Measurements from ENCODE around the gene ODC1. TPM values are rescaled to one million over a fixed set of nuclear protein-coding genes. Genes with fewer than 3 reads are reported as not detected.

ODC1 gene
- polyA plus RNA-seq, 1 of the 3 experiments (the other 2 are of a cell fraction) = 253 TPM

DNA sequence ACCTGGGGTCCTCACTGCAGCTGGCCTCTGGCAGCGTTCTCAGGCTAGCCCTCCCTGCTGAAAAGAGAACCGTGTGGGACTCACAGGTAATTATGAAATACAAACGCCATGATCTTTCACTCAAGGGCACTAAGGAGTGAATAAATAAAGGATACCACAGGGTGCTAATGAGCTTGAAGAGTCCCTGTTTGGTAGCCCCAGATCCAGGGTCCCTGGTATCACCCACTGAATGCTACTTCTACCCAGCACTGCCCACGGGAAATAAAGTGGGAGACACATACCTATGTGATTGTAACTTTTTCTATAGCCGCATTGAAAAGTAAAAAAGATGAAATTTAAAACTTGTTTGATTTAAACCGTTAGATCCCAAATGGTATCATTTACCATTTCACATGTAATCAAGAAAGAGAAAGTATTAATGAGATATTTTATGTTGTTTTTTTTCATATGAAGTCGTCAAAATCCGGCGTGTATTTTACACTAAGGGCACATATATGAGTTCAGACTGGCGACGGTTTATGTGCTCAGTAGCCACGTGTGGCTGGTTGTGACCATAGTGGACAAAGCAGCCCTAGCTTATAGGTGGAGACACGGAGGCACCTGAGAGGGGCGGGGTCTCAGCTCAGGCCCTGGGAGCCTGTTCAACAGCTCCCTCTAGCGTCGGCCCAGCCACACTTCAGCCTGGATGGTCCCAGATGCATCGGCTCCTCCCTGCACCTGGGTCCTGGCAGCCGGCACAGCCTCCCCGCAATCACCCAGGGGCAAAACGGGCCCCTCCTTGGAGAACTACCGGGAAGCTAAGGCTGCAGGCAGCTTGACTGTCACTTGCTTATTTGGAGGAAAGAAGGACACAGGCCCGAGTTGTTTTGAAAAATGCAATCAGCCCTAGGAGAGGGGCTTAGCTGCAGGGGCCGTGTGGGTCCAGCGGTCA is 39.2 kb downstream of the ODC1 start:
- peaks cover 34 to 55% of the 10 kb centered on the region in 2 experiments for H3K4me1 ChIP-seq (ENCODE audit: control insufficient read depth in 1 of 2, insufficient read depth in 2 of 2, low read depth in 1 of 2, low read length in 1 of 2)
- 45% methylated on average over 23 of the region's 24 CpGs for WGBS (ENCODE audit: low lambda C conversion rate)
- no peaks in the 10 kb centered on the region for H3K79me2 ChIP-seq (ENCODE audit: insufficient read depth)
- H3K4me2 ChIP-seq = peak overlapping the region; percentile 10; the same call in 1 of the 2 replicates
- TF ChIP-seq SMC3 (IDR thresholded peaks at IDR 0.05; ENCODE audit: low read depth, low read length) (peak; percentile 98), CHD2 (IDR thresholded peaks at IDR 0.05; ENCODE audit: low read length, partially characterized antibody) (peak; percentile 37), FOSL2 (IDR thresholded peaks at IDR 0.05; ENCODE audit: borderline replicate concordance, low read depth) (peak; percentile 2; the same call in 1 of the 2 replicates), RCOR1 (IDR thresholded peaks at IDR 0.05; ENCODE audit: low read length) (peak; percentile 59), RAD21 (IDR thresholded peaks at IDR 0.05; ENCODE audit: low read length) (peak; percentile 99), JUND (IDR thresholded peaks at IDR 0.05) (no peak), USF2 (IDR thresholded peaks at IDR 0.05; ENCODE audit: borderline replicate concordance, low read depth, low read length) (peak; percentile 22; the same call in 1 of the 2 replicates), MXI1 (IDR thresholded peaks at IDR 0.05; ENCODE audit: low read depth, low read length) (peak; percentile 73; the same call in 1 of the 2 replicates), RFX5 (IDR thresholded peaks at IDR 0.05; ENCODE audit: low read length) (peak; percentile 68; the same call in 1 of the 2 replicates), IRF3 (IDR thresholded peaks at IDR 0.05; ENCODE audit: low read depth, low read length) (no peak), TEAD4 (IDR thresholded peaks at IDR 0.05; ENCODE audit: borderline replicate concordance, insufficient read depth) (no peak), GABPA (IDR thresholded peaks at IDR 0.05; ENCODE audit: low read depth) (no peak)
- TF ChIP-seq, protein P1, sequence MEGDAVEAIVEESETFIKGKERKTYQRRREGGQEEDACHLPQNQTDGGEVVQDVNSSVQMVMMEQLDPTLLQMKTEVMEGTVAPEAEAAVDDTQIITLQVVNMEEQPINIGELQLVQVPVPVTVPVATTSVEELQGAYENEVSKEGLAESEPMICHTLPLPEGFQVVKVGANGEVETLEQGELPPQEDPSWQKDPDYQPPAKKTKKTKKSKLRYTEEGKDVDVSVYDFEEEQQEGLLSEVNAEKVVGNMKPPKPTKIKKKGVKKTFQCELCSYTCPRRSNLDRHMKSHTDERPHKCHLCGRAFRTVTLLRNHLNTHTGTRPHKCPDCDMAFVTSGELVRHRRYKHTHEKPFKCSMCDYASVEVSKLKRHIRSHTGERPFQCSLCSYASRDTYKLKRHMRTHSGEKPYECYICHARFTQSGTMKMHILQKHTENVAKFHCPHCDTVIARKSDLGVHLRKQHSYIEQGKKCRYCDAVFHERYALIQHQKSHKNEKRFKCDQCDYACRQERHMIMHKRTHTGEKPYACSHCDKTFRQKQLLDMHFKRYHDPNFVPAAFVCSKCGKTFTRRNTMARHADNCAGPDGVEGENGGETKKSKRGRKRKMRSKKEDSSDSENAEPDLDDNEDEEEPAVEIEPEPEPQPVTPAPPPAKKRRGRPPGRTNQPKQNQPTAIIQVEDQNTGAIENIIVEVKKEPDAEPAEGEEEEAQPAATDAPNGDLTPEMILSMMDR (IDR thresholded peaks at IDR 0.05) = peak; percentile 99
- H4K20me1 ChIP-seq (ENCODE audit: insufficient read depth) = no peaks in the 10 kb centered on the region
- no peak overlapping the region for H3K9ac ChIP-seq
- no peak overlapping the region for H2AFZ ChIP-seq (ENCODE audit: low read depth)
- CTCF ChIA-PET = interaction anchor here (0.6 to 12.8 kb wide), 86 partner anchors 8 to 595 kb away, joined by 3 to 403 read pairs (median 7); partner anchors contain the start of genes HPCAL1, RRM2 and TAF1B
- no peaks in the 10 kb centered on the region for H3K9me3 ChIP-seq
- H3K9me2 ChIP-seq = no peaks in the 10 kb centered on the region
- H3K4me3 ChIP-seq (ENCODE audit: low read depth in 2 of 2, low read length in 1 of 2) = peak overlapping the region in 1 of 2 experiments; percentile 26; a peak in 1 of 4 replicates
- POLR2A ChIA-PET = interaction anchor here (0.6 to 1.8 kb wide), 7 partner anchors 54 to 285 kb away, joined by 3 to 13 read pairs (median 6); partner anchors contain the start of gene HPCAL1
- peak; percentile 97 for DNase-seq
- H3K27ac ChIP-seq (ENCODE audit: low read depth in 2 of 2, low read length in 1 of 2) = peak overlapping the region in 1 of 2 experiments; percentile 62; a peak in 2 of 4 replicates
- H3K27me3 ChIP-seq (ENCODE audit: insufficient read depth) = no peaks in the 10 kb centered on the region
- peaks cover 0 to 5% of the 10 kb centered on the region in 2 experiments for H3K36me3 ChIP-seq (replicated peaks in 1 of 2; ENCODE audit: control insufficient read depth in 1 of 2, insufficient read depth in 2 of 2, low read length in 1 of 2)
- H3F3A ChIP-seq (replicated peaks; ENCODE audit: insufficient read depth) = peaks cover 13% of the 10 kb centered on the region
